ENCODE results near the gene RPA3. TPM values are rescaled to one million over a fixed set of nuclear protein-coding genes. Genes with fewer than 3 reads are reported as not detected.

RPA3 gene
- total and polyA plus RNA-seq, 9 of the 15 experiments (the other 6 are each of a cell fraction or from before 2014, with no cell fraction given) = 68.5 to 265 (median 125) TPM

DNA sequence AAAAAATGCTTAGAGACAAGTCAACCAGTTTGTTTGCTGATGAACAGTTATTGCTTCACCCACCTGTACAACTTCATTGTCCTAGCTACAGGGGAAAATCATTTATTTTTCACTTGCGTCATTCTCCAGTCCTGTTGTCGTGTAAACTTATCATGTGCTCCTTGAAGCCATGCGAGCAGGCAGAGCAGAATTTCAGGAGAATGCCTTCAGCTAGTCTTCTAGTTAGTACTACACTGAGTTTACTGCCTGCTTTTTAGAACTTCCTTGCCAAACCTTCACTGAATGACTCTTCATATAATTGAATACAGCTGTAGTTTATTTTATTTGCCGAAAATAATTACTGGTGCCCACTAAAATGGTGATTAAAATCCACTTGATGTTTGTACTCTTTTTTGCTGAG, 15.6 kb downstream of the RPA3 start (continued):
- no peak for TF ChIP-seq TCF7 (IDR thresholded peaks at IDR 0.05; ENCODE audit: borderline replicate concordance)
- no peak for TF ChIP-seq MAFG (tag; conservative IDR thresholded peaks at IDR 0.05)
- no peak for TF ChIP-seq ZNF354B (CRISPR knock-in tag; IDR thresholded peaks at IDR 0.05)
- no peak for TF ChIP-seq ZKSCAN1 (IDR thresholded peaks at IDR 0.05; ENCODE audit: low read depth, low read length)
- no peak for TF ChIP-seq DDX20 (tag; IDR thresholded peaks at IDR 0.05; ENCODE audit: low read depth)
- no peak for TF ChIP-seq CC2D1A (IDR thresholded peaks at IDR 0.05)
- TF ChIP-seq, protein P1, sequence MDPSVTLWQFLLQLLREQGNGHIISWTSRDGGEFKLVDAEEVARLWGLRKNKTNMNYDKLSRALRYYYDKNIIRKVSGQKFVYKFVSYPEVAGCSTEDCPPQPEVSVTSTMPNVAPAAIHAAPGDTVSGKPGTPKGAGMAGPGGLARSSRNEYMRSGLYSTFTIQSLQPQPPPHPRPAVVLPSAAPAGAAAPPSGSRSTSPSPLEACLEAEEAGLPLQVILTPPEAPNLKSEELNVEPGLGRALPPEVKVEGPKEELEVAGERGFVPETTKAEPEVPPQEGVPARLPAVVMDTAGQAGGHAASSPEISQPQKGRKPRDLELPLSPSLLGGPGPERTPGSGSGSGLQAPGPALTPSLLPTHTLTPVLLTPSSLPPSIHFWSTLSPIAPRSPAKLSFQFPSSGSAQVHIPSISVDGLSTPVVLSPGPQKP (CRISPR knock-in tag; IDR thresholded peaks at IDR 0.05) = no peak

DNA sequence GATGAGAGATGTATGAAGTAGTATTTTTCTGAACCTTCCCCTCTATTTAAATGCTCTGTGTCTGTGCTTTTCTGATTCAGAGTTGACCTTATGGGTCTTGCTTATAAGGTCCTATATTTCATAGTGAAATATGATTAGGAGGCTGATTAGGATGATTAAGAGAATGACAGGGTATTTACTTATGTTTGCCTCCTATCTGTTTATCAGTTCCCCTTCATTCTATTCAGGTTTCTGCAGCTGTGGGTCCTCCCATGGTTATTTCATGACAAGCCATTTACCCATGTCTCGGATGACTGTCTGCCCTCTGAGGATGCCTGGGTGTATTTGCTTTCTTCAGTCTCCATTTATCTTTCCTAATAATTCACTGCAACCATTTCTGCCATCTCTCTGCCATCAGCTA, 16.9 kb downstream of the RPA3 start:
- no peak for ATAC-seq
- in situ Hi-C loops (cut with MboI) = no loop called here
- Histone ChIP-seq H3K27me3 (ENCODE audit: control insufficient read depth in 2 of 2, insufficient read depth in 2 of 2, low read length in 2 of 2) (no peaks in the 10 kb centered on the region), H3K9ac (ENCODE audit: insufficient read depth in 1 of 2, low read depth in 2 of 2, low read length in 2 of 2) (no peak overlapping the region), H3K79me2 (ENCODE audit: control insufficient read depth, insufficient read depth, low read length) (no peaks in the 10 kb centered on the region), H3K36me3 (ENCODE audit: control insufficient read depth, insufficient read depth, low read length) (no peaks in the 10 kb centered on the region), H3K9me3 (replicated peaks; ENCODE audit: control insufficient read depth, insufficient read depth, low read depth, low read length) (no peaks in the 10 kb centered on the region), H3K4me1 (replicated peaks in 1 of 2; ENCODE audit: control insufficient read depth in 2 of 2, insufficient read depth in 2 of 2, low read length in 2 of 2) (no peaks in the 10 kb centered on the region), H3K27ac (ENCODE audit: extremely low read depth, low read depth, low read length) (no peak overlapping the region), H3K4me3 (no peak overlapping the region), H2AFZ (ENCODE audit: low read depth, low read length) (no peak overlapping the region), H4K20me1 (replicated peaks; ENCODE audit: control insufficient read depth, insufficient read depth, low read length) (no peaks in the 10 kb centered on the region), H3K4me2 (ENCODE audit: insufficient read depth, low read length) (no peak overlapping the region), H3K9me1 (ENCODE audit: control insufficient read depth, insufficient read depth, low read length) (no peaks in the 10 kb centered on the region)
- ChIA-PET POLR2A (no interaction called here), CTCF (ENCODE audit: low intra/inter-chr PET ratio) (no interaction called here)
- no peak for DNase-seq (ENCODE audit: extremely low read depth in 1 of 4, low spot score in 3 of 4)
- FAIRE-seq = no peak
- 64% methylated on average over 1 of the region's 1 CpG for WGBS (ENCODE audit: insufficient coverage, low coverage, missing lambda C conversion rate)
- intact Hi-C loops (cut with micrococcal nuclease) = no loop called here
- BruUV-seq (replicated peaks) = no TSS peak
- TF ChIP-seq RBM17 (IDR thresholded peaks at IDR 0.05; ENCODE audit: borderline replicate concordance, low read depth, low read length) = no peak
- TF ChIP-seq, protein P2, sequence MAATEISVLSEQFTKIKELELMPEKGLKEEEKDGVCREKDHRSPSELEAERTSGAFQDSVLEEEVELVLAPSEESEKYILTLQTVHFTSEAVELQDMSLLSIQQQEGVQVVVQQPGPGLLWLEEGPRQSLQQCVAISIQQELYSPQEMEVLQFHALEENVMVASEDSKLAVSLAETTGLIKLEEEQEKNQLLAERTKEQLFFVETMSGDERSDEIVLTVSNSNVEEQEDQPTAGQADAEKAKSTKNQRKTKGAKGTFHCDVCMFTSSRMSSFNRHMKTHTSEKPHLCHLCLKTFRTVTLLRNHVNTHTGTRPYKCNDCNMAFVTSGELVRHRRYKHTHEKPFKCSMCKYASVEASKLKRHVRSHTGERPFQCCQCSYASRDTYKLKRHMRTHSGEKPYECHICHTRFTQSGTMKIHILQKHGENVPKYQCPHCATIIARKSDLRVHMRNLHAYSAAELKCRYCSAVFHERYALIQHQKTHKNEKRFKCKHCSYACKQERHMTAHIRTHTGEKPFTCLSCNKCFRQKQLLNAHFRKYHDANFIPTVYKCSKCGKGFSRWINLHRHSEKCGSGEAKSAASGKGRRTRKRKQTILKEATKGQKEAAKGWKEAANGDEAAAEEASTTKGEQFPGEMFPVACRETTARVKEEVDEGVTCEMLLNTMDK (IDR thresholded peaks at IDR 0.05; ENCODE audit: borderline replicate concordance, insufficient read depth, low read depth, low read length, poor library complexity, severe bottlenecking) = no peak
- TF ChIP-seq, protein P3, sequence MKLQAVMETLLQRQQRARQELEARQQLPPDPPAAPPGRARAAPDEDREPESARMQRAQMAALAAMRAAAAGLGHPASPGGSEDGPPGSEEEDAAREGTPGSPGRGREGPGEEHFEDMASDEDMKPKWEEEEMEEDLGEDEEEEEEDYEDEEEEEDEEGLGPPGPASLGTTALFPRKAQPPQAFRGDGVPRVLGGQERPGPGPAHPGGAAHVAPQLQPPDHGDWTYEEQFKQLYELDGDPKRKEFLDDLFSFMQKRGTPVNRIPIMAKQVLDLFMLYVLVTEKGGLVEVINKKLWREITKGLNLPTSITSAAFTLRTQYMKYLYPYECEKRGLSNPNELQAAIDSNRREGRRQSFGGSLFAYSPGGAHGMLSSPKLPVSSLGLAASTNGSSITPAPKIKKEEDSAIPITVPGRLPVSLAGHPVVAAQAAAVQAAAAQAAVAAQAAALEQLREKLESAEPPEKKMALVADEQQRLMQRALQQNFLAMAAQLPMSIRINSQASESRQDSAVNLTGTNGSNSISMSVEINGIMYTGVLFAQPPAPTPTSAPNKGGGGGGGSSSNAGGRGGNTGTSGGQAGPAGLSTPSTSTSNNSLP (IDR thresholded peaks at IDR 0.05; ENCODE audit: borderline replicate concordance, low read depth, low read length) = no peak
- TF ChIP-seq, protein P4, sequence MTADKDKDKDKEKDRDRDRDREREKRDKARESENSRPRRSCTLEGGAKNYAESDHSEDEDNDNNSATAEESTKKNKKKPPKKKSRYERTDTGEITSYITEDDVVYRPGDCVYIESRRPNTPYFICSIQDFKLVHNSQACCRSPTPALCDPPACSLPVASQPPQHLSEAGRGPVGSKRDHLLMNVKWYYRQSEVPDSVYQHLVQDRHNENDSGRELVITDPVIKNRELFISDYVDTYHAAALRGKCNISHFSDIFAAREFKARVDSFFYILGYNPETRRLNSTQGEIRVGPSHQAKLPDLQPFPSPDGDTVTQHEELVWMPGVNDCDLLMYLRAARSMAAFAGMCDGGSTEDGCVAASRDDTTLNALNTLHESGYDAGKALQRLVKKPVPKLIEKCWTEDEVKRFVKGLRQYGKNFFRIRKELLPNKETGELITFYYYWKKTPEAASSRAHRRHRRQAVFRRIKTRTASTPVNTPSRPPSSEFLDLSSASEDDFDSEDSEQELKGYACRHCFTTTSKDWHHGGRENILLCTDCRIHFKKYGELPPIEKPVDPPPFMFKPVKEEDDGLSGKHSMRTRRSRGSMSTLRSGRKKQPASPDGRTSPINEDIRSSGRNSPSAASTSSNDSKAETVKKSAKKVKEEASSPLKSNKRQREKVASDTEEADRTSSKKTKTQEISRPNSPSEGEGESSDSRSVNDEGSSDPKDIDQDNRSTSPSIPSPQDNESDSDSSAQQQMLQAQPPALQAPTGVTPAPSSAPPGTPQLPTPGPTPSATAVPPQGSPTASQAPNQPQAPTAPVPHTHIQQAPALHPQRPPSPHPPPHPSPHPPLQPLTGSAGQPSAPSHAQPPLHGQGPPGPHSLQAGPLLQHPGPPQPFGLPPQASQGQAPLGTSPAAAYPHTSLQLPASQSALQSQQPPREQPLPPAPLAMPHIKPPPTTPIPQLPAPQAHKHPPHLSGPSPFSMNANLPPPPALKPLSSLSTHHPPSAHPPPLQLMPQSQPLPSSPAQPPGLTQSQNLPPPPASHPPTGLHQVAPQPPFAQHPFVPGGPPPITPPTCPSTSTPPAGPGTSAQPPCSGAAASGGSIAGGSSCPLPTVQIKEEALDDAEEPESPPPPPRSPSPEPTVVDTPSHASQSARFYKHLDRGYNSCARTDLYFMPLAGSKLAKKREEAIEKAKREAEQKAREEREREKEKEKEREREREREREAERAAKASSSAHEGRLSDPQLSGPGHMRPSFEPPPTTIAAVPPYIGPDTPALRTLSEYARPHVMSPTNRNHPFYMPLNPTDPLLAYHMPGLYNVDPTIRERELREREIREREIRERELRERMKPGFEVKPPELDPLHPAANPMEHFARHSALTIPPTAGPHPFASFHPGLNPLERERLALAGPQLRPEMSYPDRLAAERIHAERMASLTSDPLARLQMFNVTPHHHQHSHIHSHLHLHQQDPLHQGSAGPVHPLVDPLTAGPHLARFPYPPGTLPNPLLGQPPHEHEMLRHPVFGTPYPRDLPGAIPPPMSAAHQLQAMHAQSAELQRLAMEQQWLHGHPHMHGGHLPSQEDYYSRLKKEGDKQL (CRISPR knock-in tag; IDR thresholded peaks at IDR 0.05; ENCODE audit: borderline replicate concordance) = no peak
